Smooth muscle cell of the pulmonary artery (primary cell): Measurements from ENCODE around the gene CUEDC1. TPM values are rescaled to one million over a fixed set of nuclear protein-coding genes. Genes with fewer than 3 reads are reported as not detected.

Experiments
- total RNA-seq: library from RNA; depleted of rRNA; stranded (reverse); fragments of >200 nt; gene quantifications from 2 replicates; pipeline ENCODE4 v1.2.3, GENCODE V29; 2014

CUEDC1 gene, protein sequence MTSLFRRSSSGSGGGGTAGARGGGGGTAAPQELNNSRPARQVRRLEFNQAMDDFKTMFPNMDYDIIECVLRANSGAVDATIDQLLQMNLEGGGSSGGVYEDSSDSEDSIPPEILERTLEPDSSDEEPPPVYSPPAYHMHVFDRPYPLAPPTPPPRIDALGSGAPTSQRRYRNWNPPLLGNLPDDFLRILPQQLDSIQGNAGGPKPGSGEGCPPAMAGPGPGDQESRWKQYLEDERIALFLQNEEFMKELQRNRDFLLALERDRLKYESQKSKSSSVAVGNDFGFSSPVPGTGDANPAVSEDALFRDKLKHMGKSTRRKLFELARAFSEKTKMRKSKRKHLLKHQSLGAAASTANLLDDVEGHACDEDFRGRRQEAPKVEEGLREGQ
- total RNA-seq = 13.9 and 14.3 TPM in 2 replicates

GRCh38 chr17:57955183-57955931, at the start of gene CUEDC1:
Gene CUEDC1 (minus strand): TSS chr17:57955412. CDS start chr17:57885564, 69,848 bp downstream.

DNA sequence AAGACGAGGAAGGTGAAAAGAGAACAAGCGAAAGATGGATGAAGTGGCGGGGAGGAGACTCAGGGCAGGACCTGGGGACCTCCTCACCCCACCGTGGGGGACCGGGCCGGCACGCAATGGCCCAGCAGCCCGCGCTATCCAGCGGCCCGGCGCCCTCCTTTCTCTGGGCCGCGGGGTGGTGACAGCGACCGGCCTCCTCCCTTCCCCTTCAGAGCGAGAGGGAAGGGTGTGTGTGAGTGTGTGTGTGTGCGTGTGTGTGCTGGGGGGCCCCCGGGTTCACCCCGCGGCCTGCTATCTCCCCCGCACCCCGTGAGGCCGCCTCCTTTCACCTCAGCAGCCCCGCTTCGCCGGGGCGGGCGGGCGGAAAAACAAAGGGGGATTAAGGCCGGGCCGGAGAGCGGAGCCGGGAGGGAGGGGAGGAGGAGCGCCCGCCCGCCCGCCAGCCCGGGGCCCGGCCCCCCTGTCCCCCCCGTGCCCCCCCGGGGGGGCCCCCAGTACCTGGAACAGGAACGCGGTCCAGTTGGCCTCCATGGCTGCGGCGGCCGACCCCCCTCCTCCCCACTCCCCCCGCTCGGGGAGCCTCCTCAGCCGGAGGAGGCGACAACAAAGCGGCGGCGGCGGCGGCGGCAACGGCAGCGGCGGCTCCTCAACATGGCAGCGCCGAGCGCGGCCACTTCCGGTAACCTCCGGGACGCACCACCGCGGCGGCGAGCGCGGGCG, 32.5 kb upstream of the CUEDC1 start, which contains the start of gene VEZF1:
Gene VEZF1 (minus strand): TSS at position 674 of the 720 bp plus-strand sequence. CDS start 143 bp downstream, at position 531.

GRCh38 chr17:57849874-57850754, 105.1 kb downstream of the CUEDC1 start, which contains the start of gene MRPS23:
Gene MRPS23 (minus strand): TSS chr17:57850044. CDS start chr17:57850010, 34 bp downstream.

Other genes starting within 250 kb of the CUEDC1 start
- gene CCDC182, start 210.1 kb downstream of the CUEDC1 start, total RNA-seq = not detected in 2 replicates
- gene MRPS23, start 105.4 kb downstream of the CUEDC1 start, total RNA-seq = 16.6 and 28.2 TPM in 2 replicates
- gene VEZF1, start 32.8 kb upstream of the CUEDC1 start, total RNA-seq = 33.4 and 35.5 TPM in 2 replicates
- 282 and 286 TPM in 2 replicates for gene SRSF1, start 51.8 kb upstream of the CUEDC1 start, total RNA-seq
- 26.0 and 28.5 TPM in 2 replicates for gene DYNLL2, start 128.0 kb upstream of the CUEDC1 start, total RNA-seq
- gene OR4D1, start 193.0 kb upstream of the CUEDC1 start, total RNA-seq = not detected in 2 replicates
- gene OR4D2, start 211.6 kb upstream of the CUEDC1 start, total RNA-seq = not detected in 2 replicates
- gene EPX, start 237.3 kb upstream of the CUEDC1 start, total RNA-seq = not detected in 2 replicates